ENCODE measurements around the gene ST3GAL3.

The ST3GAL3 gene

DNA sequence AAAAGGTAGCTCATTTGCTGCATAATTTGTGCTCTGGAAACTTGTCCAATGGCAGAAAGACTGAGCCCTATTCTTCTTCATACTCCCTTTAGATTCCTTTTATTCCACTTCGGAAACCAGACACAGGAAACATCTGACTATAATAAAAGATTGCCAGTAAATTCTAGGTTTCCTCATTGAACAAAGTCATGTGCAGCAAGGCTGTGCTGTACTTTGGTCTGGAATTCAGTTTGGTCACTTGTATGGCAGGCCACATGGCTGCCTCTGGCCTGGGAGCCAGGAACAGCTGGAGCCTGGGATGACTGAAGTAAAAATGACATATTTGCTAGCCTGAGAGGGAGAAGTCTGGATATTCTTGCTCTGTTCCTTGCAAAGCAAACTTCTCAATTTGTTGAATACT lies 79.6 kb downstream of the ST3GAL3 start:
- DNase-seq (ENCODE audit: low spot score): peak; percentile 20

- DNase-seq (ENCODE audit: low spot score): no peak
Observed at GRCh38 chr1:43789604-43790550, 82.5 kb downstream of the ST3GAL3 start.

- no peak for DNase-seq (ENCODE audit: low spot score)
Observed at GRCh38 chr1:43791243-43791642, 83.9 kb downstream of the ST3GAL3 start.

GRCh38 chr1:43796111-43796581 lies 88.8 kb downstream of the ST3GAL3 start:
- DNase-seq (ENCODE audit: low spot score): peak; percentile 43

DNA sequence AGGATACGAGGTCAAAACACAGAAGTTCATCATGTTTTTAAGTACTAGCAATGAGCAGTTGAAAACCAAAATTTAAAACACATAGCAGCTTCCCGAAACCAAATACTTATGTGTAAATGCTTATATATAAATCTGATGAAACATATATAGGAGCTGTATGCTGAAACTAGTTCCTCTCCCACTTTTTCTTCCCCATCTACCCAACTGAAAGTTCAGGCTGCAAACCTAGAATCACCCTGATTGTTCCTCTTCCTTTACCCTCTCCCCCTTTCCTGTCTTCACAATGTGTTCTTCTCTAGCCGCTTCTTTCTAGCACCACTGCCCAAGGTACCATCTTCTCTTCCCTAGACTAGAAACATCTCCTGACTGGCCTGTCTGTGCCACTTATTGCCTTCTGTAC lies 90.6 kb downstream of the ST3GAL3 start:
- no peak for DNase-seq (ENCODE audit: low spot score)

DNA sequence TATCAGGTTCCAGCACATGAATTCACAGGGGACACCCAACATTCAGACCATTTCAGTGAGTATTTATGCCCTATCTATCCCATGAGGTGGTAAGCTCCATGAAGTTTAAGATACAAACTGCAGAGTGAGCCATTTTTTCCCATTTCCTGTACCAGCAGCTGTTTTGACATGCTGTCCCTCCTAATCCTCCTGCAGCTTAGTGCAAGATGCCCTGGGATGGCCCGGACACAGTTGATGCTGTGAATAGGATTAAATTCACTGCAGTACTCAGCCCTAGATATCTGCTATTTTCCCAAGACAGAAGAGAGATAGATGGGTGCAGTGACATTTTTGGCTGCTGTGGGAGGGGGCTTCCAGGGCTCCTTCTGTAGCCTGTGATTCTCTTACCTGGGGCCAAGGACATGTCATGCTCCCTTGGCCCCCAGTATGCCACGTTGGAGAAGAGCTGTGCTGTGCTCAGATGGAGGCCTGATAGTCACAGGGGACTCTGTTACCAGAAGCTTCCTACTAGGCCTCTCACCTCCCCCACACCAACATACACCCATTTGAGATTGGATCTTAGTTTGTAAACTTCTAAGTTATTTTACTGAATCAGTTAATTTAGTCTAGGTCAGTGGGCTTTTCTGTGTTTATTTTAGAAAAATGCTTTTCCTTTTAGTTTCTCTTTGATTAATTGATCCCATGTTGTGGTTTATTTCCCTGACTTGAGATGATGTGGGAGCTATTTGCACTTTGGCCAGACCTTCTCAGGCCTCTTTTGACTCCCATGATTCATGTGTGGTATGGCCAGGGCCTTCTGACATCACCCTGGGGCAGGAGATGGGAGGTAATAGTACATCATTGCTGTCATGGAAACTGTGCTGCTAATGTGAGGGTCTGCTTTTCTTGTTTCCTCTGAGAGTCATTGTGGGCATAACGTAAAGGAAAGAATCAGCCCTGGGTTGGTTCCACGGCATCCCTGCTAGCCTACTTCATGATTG lies 92.6 kb downstream of the ST3GAL3 start:
- peak; percentile 71 for DNase-seq (ENCODE audit: low spot score)

DNA sequence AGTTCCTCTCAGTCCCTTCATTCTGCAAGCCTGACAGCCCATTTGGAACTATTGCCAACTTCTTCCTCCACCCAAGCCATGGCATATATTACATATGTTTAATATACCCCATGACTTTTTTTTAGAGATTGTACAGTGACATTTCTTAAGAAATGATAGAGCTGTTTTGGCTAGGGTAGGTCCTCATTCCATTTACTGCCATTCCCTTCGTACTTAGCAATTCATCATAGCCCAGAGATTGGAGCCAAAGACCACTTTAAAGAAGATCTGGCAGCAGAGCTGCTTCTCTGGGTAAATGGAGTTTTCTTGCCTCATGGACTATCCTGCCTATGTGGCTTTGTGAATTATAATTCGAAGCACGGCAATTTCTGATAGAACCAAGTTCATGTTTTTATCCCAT lies 93.4 kb downstream of the ST3GAL3 start:
- no peak for DNase-seq (ENCODE audit: low spot score)

DNA sequence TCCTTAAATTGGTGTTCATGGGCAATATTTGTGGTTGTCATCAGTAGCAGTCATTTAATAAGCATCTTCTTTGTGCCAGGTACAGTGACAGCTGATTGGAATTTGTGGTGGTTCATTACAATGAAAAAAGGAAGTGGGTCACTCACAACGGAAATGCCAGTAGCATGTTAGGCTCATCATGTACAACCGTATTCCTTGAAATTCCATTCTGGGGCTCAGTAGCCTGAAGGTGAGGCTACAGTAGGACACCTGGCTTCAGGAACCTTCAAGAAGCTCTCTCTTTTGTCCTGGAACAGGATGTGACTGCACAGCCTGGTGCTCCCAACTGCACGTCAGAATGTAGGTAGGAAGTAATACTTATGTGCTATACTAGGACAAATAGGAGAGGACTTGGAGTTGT lies 93.9 kb downstream of the ST3GAL3 start:
- no peak for DNase-seq (ENCODE audit: low spot score)

- DNase-seq (ENCODE audit: low spot score): no peak
Observed at GRCh38 chr1:43802356-43802980, 95.1 kb downstream of the ST3GAL3 start.

- no peak for DNase-seq (ENCODE audit: low spot score)
Observed at GRCh38 chr1:43803105-43803504, 95.8 kb downstream of the ST3GAL3 start.

DNA sequence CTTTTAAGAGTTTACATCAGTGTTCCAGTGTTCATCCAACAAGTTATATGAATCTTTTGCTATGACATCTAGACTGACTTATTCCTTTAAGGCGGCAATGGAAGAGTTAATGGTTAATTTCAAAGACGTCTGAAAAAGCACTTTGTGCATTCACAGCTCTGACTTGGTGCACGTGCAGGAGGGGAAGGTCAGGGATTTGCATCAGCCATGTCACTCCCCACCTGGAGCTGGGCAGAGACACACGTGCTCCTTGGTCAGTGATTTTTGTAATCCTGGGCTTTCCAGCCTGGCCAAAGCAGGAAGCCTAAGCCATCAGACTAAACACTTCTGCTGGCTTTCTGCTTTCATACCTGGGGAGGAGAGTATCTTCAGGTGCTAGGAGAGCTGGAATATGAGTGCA lies 96.3 kb downstream of the ST3GAL3 start:
- no peak for DNase-seq (ENCODE audit: low spot score)

GRCh38 chr1:43804569-43804968 lies 97.2 kb downstream of the ST3GAL3 start:
- no peak for DNase-seq (ENCODE audit: low spot score)

DNA sequence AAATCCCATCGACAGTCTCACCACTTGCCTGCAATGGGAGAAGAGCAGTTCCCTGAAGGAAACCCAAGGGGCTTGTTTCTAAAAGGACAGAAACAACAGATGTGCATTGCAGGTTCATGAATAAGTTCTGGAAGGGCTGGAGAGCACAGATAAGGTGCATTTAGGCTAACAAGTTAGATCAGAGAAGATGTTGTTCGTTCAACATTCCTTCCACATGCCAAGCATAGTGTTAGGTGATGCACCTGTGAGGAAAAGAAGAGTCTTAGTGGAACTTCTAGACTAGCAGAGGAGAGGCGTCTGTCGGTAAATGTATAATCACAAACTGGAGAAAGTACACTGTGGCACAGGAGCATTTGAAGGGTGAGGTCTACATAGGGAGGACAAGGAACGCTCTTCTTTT lies 98.0 kb downstream of the ST3GAL3 start:
- no peak for DNase-seq (ENCODE audit: low spot score)

- no peak for DNase-seq (ENCODE audit: low spot score)
Observed at GRCh38 chr1:43806183-43806582, 98.8 kb downstream of the ST3GAL3 start.

- no peak for DNase-seq (ENCODE audit: low spot score)
Observed at GRCh38 chr1:43809097-43809673, 101.8 kb downstream of the ST3GAL3 start.

GRCh38 chr1:43812579-43812978 lies 105.2 kb downstream of the ST3GAL3 start:
- DNase-seq (ENCODE audit: low spot score): no peak

- no peak for DNase-seq (ENCODE audit: low spot score)
Observed at GRCh38 chr1:43814401-43814800, 107.1 kb downstream of the ST3GAL3 start.

DNA sequence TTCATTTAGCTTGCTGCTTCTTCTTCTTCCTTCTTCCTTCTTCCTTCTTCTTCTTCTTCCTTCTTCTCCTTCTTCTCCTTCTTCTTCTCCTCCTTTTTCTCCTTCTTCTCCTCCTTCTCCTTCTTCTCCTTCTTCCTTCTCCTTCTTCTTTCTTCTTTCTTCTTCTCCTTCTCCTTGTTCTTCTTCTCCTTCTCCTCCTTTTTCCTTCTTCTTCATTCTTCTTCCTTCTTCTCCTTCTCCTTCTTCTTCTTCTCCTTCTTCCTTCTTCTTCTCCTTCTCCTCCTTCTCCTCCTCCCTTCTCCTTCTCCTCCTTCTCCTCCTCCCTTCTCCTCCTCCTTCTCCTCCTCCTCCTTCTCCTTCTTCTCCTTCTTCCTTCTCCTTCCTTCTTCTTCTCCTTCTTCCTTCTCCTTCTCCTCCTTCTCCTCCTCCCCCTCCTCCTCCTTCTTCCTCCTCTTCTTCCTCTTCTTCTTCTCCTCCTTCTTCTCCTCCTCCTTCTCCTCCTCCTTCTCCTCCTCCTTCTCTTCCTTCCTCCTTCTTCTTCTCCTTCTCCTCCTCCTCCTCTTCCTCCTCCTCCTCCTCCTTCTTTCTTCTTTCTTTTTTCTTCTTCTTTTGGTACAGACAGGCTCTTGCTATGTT lies 110.1 kb downstream of the ST3GAL3 start:
- no peak for DNase-seq (ENCODE audit: low spot score)

DNA sequence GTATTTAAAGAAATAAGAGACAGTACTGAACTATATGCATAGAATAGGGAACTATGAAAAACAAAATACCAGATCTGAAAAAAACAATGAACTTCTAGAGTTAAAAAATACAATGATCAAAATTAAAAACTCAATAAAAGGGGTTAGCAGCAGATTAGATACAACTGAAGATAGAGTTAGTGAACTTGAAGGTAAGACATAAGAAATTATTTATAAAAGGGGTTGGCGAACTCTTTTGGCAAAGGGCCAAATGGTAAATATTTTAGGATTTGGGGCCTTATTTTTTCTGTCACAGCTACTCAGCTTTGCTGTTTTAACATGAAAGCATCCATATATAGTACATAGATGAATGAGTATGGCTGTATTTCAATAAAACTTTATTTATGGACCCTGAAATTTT lies 111.4 kb downstream of the ST3GAL3 start:
- no peak for DNase-seq (ENCODE audit: low spot score)

DNA sequence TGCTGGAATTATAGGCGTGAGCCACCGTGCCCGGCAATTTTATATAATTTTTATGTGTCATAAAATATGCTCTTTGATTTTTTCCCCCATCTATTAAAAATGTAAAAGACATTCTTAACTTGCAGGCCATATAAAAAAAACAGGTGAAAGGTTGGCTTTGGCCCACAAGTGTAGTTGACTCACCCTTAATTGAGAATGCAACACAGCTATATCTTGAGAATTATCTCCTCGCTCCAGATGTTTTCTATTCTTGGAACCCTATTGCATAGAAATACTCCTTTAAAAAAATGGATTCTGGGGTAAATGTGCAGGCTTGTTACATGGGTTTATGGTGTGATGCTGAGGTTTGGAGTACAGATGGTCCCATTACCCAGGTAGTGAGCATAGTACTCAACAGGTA lies 112.0 kb downstream of the ST3GAL3 start:
- no peak for DNase-seq (ENCODE audit: low spot score)

GRCh38 chr1:43821471-43821870 lies 114.1 kb downstream of the ST3GAL3 start:
- DNase-seq (ENCODE audit: low spot score): no peak
